Ovary (tissue), 3 donors: ENCODE measurements around the gene FOXD2.
"Not testable (repeated sequence)": the region's sequence is repeated elsewhere in the genome, so short reads cannot be mapped to it uniquely, and the experiment has no call there.

Source experiments
- CTCF ChIP-seq, 3 donors: fragments of 450-650 bp in 2 of 3; fragments of 200-600 bp in 1 of 3; IDR thresholded peaks; one replicate each; pipeline versions ENCODE4 v1.5.1 to v1.8.0; 2016 to 2022; ENCODE audit warnings: antibody characterized with exemption in 3 of 3, mild to moderate bottlenecking in 1 of 3
- EP300 ChIP-seq: sonication (generic); formaldehyde crosslinking; IDR thresholded peaks from one replicate; pipeline ENCODE4 v1.6.1; 2017; ENCODE audit warnings: antibody characterized with exemption
- donor health status: DM: no; HTN: no; CAD: no.

DNA sequence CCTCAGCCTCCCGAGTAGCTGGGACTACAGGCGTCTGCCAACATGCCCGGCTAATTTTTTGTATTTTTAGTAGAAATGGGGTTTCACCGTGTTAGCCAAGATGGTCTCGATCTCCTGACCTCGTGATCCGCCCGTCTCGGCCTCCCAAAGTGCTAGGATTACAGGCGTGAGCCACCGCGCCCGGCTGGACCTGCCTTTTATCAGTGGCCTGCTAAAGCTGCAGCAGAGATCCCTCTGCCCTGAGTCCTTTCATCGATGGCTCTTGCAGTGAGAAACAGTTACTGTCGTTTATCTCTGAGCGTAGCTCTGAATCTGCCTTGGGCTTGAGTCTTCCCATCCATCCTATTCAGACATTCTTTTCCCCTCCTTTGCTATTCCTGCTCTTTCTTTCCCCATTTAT, 19.7 kb downstream of the FOXD2 start:
- TF ChIP-seq EP300; CTCF (IDR thresholded peaks at IDR 0.05): not testable (repeated sequence)
